BJ (cell line): ENCODE data around the gene EPRS1. TPM values are rescaled to one million over a fixed set of nuclear protein-coding genes. Genes with fewer than 3 reads are reported as not detected.

Source experiments
- CTCF ChIA-PET: fragments of 350-600 bp; formaldehyde crosslinking; extraction: SDS; loops from one replicate; lab custom pipeline; 2021; ENCODE audit warnings: antibody characterized with exemption, inconsistent platforms; lab: Yijun Ruan, JAX
- POLR2A ChIA-PET: fragments of 300-600 bp; sonication (Branson Sonifier 250); formaldehyde crosslinking; extraction: SDS; loops from one replicate; lab custom pipeline; 2021; ENCODE audit warnings: antibody characterized with exemption; lab: Charles Lee
- DNase-seq: peaks from one replicate; pipeline ENCODE4 v3.0.0-alpha.2; 2011; ENCODE audit warnings: low read depth
- H3K27me3 ChIP-seq: 2 replicates; pipeline ENCODE4 v1.6.0; 2011; ENCODE audit warnings: low read length; ENCODE audit not compliant: control insufficient read depth, insufficient read depth
- H3K36me3 ChIP-seq: 2 replicates; pipeline ENCODE4 v1.5.1; 2011; ENCODE audit warnings: low read length; ENCODE audit not compliant: control insufficient read depth, insufficient read depth
- H3K4me3 ChIP-seq: 2 replicates; pipeline ENCODE4 v1.5.1; 2011; ENCODE audit warnings: low read depth, mild to moderate bottlenecking, control low read depth, low read length
- polyA plus RNA-seq: library from polyadenylated mRNA; depleted of rRNA; stranded (reverse); fragments of >200 nt; gene quantifications from 2 replicates; pipeline ENCODE4 v1.2.3, GENCODE V29; 2011
- TF ChIP-seq, protein P1 (sequence below): IDR thresholded peaks from 2 replicates; pipeline ENCODE4 v1.5.1; 2011; ENCODE audit warnings: low read depth, mild to moderate bottlenecking, control low read depth, inconsistent platforms, low read length, moderate library complexity; ENCODE audit not compliant: insufficient read depth

EPRS1 gene
- polyA plus RNA-seq, 1 experiment: 88.7 TPM

DNA sequence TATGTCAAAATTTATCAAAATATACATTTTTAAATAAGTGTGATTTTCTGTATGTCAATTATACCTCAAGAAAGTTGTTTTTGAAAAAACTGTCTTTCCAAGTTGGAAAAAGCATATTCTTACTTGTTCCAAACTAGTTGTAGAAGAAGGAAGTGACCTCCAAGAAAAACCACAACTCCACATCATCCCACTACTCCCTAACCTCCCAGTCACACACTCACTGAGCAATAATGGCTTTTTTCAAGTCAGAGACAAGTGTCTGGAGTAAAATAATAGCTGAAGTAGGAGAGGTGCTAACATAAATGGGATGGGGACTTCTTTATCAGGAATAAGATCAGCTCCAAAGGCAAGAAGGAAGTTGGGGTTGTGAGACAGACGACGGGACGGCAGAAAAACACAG is 13.4 kb downstream of the EPRS1 start:
- no peaks in the 10 kb centered on the region; the same call in 1 of the 2 replicates for H3K36me3 ChIP-seq
- H3K4me3 ChIP-seq: no peak overlapping the region
- DNase-seq: no peak
- ChIA-PET CTCF (interaction anchor here (1.2 kb wide), 1 partner anchor 91 kb away, joined by 3 read pairs; no protein-coding TSS in a partner anchor), POLR2A (no interaction called here)
- H3K27me3 ChIP-seq: no peaks in the 10 kb centered on the region
- TF ChIP-seq, protein P1, sequence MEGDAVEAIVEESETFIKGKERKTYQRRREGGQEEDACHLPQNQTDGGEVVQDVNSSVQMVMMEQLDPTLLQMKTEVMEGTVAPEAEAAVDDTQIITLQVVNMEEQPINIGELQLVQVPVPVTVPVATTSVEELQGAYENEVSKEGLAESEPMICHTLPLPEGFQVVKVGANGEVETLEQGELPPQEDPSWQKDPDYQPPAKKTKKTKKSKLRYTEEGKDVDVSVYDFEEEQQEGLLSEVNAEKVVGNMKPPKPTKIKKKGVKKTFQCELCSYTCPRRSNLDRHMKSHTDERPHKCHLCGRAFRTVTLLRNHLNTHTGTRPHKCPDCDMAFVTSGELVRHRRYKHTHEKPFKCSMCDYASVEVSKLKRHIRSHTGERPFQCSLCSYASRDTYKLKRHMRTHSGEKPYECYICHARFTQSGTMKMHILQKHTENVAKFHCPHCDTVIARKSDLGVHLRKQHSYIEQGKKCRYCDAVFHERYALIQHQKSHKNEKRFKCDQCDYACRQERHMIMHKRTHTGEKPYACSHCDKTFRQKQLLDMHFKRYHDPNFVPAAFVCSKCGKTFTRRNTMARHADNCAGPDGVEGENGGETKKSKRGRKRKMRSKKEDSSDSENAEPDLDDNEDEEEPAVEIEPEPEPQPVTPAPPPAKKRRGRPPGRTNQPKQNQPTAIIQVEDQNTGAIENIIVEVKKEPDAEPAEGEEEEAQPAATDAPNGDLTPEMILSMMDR: no peak

DNA sequence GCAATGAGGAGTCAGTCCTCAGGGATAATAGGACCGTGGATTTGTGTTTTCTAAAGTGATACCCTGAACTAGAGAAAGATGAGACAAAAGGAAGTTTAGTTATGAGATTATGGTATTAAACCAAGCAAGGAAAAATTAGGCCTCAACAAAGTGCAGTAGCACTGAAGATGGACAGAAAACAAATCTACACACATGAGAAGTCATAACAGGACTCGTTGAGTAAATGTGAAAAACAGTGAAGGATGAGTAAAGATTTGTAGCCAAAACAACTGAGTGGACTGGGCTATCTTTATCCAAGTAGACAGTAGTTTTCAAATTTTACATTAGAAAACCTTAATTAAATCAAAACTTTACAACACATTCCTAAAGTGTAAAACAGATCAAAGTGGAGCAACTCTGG is 15.0 kb downstream of the EPRS1 start:
- Histone ChIP-seq H3K27me3 (no peaks in the 10 kb centered on the region), H3K4me3 (no peak overlapping the region), H3K36me3 (peaks cover under 1% of the 10 kb centered on the region; the same call in 1 of the 2 replicates)
- no peak for DNase-seq
- CTCF ChIA-PET: interaction anchor here (1.1 kb wide), 1 partner anchor 116 kb away, joined by 3 read pairs; no protein-coding TSS in a partner anchor
- POLR2A ChIA-PET: no interaction called here
- TF ChIP-seq, protein P1: no peak

DNA sequence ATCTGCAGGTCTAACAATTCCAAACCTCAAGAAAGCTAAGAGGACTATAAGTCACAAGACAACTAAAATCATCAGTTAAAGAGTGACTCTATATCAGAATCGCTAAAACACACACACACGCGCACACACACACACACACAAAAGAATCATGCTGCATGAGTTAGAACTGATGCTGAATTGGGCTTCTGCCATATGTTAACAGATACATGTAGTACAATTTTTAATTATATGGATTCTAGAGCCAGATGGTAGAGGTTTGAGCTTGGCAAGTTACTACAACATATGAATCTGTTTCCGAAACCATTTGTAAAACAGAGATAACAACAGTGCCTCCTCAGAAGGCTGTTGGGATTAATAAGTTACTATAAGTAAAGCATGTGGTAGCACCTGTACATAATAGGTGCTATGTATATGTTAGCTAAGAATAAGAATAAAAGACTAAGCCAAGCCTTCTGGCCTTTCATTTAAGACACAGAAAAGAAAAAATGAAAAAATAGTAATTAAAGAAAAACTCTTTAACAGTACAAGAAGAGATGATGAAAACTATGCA is 17.9 kb downstream of the EPRS1 start:
- DNase-seq: no peak
- POLR2A ChIA-PET: no interaction called here
- CTCF ChIA-PET: interaction anchor here (0.6 kb wide), 1 partner anchor 41 kb away, joined by 3 read pairs; no protein-coding TSS in a partner anchor
- TF ChIP-seq, protein P1: no peak
- Histone ChIP-seq H3K4me3 (no peak overlapping the region), H3K36me3 (peaks cover 2% of the 10 kb centered on the region; the same call in 1 of the 2 replicates), H3K27me3 (no peaks in the 10 kb centered on the region)

DNA sequence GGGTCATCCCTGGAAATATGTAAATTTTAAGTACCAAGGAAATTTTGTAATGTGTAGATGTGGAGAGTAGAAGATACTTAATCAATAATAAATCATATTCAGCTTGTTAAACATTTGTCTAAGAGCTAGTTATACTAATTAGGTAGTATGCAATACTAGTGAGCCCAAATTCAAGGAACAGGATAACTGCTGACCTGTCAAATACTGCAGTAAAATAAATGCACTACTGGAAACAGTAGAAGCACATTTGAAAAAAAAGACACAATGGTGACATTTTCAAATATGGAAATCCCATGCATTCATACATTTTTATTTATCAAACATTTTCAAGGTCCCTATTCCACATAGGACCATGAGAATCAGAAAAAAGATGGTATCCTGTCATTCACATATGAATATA is 27.2 kb downstream of the EPRS1 start:
- ChIA-PET POLR2A (no interaction called here), CTCF (interaction anchor here (1.0 kb wide), 1 partner anchor 27 kb away, joined by 3 read pairs; no protein-coding TSS in a partner anchor)
- Histone ChIP-seq H3K4me3 (no peak overlapping the region), H3K36me3 (peaks cover 12% of the 10 kb centered on the region), H3K27me3 (no peaks in the 10 kb centered on the region)
- TF ChIP-seq, protein P1: no peak
- no peak for DNase-seq

DNA sequence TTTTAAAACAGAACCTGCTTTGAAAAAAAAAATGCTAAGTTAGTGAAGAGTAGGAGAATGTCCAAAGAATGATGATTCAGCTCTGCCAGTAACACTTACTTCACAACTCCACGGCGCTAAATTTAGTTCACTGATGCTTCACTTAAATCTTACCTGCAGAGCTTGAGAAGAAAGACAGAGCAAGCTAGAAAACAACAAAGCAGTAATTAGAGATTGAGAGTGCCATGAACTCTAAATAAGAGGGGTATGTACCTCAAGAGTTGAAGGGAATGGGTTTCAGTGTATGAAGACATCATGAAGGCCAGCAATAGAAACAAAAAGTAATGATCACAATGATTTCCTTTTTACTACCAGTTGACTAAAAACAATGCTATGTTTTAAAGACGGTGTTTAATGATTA is 32.8 kb downstream of the EPRS1 start:
- DNase-seq: no peak
- ChIA-PET CTCF (interaction anchor here (0.9 to 2.4 kb wide), 3 partner anchors 11 to 15 kb away, joined by 3 to 9 read pairs (median 3); no protein-coding TSS in a partner anchor), POLR2A (no interaction called here)
- H3K36me3 ChIP-seq: peaks cover 5% of the 10 kb centered on the region
- TF ChIP-seq, protein P1: no peak
- no peak overlapping the region for H3K4me3 ChIP-seq
- no peaks in the 10 kb centered on the region for H3K27me3 ChIP-seq
